AML-193 (cell line): Measurements from ENCODE around the gene BAG1.
A peak's percentile ranks its signal among the peaks of the same experiment; 100 is the strongest.

Source experiments
- DNase-seq, 2 experiments: peaks; one replicate each; lab custom pipeline; 2025; lab: John Stamatoyannopoulos, UW

BAG1 gene

DNA sequence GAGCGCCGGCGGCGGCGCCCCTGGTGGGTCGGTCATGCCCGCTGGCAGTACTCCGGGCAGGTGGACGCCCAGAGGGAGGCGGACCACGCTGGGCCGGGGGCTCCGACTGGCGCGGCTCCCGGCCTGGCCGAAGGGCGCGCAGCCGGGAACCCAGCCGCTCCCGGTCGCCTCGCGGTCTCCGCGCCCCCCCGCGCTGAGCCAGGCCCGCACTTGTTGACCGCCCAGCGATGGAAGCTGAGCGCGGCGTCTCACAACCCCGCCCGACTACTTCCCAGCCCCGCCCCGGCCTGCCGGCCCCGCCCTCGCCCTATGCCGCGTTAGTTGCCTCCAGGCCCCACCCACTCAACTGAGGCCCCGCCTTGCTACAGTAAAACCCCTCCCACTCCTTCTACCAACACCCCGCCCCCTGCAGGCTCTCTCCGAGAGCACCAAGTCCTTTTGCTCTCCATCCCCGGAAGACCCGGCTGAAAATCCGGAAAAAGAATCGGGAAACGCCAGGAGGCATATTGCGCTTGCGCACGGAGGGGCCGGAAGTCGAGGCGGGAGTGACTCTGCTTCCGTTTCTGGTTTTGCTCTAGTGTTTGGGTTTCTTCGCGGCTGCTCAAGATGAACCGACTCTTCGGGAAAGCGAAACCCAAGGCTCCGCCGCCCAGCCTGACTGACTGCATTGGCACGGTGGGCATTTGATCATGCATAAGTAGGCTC is at the start of gene BAG1, which contains the start of gene CHMP5:
Gene BAG1 (minus strand): TSS at position 236 of the 705 bp plus-strand sequence.
Gene CHMP5 (plus strand): TSS at position 577 of the 705 bp plus-strand sequence. CDS start 30 bp downstream, at position 607.
- peak; percentile 97 for DNase-seq

DNA sequence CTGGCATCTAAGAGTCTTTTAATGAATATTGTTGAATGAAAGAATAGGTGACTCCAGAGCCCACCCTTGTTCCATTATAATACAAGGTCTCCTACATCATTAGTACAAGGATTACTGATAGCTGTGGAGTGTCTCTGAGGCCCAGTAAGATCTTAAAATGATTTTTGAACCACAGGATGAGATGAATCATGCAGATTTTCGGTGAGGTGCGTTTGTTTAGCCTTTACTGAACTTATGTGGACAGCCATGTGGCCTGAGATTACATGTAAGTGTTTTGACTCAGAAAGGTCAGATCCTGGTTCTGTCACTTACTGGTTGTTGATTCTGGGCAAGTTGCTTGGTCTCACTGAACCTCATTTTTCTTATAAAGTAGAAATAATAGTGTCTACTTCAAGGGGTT is 47.4 kb upstream of the BAG1 start:
- DNase-seq = no peak

DNA sequence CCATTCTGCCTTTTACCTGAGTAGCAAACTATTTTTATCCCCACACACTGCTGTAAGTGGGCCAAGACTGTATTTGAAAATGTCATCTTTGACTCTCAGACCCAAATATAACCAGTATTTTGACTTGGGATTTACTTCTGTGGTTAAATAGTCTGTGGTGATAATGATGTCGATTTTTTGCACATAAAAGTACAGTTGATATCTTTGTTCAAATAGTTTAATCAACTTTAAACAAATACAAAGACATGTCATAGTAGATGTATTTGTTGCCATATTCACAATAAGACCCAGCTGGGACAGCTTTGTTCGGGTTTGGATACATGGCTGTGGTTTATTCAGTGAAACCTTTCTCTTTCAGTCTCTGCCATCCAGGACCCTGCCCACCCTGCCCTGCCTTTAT is 46.2 kb upstream of the BAG1 start:
- DNase-seq = no peak

GRCh38 chr9:33309903-33310302 is 45.4 kb upstream of the BAG1 start:
- no peak for DNase-seq

DNA sequence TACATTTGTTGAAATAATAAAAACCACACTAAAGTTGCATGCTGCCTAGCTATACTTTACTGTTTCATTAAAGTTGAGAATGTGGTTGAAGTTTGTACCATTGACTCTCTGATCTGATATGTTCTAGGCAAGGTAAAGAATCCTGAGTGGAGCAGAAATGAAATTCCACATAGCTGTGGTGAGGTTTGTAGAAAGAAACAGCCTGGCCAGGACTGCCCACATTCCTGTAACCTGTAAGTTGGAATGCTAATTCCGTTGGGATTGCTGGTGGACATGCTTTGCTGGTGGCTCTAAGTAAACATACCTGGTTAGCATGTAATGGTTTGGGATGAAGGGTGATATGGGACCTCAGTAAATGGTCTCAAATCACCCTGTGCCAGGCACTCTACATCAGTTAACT is 42.6 kb upstream of the BAG1 start:
- DNase-seq = no peak

DNA sequence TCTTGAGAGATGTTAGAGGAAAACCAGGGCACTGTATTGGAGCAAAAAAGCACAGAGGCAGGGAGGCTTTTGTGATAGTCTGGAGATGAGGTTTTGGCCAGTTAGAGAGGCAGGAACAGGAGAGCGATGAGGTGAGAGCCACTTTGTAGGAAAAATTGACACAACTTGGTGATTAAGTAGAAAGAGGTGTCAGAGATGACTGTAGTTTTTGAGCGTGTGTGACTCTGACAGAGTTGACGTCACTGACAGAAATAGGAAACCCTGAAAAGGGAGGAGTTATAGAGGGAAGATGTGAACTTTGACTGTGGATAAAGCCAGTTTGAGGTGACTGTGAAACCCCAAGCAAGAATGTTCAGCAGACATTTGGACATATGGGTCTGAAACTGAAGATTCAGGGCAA is 41.5 kb upstream of the BAG1 start:
- no peak for DNase-seq

GRCh38 chr9:33304362-33304761 is 39.9 kb upstream of the BAG1 start:
- DNase-seq = no peak

DNA sequence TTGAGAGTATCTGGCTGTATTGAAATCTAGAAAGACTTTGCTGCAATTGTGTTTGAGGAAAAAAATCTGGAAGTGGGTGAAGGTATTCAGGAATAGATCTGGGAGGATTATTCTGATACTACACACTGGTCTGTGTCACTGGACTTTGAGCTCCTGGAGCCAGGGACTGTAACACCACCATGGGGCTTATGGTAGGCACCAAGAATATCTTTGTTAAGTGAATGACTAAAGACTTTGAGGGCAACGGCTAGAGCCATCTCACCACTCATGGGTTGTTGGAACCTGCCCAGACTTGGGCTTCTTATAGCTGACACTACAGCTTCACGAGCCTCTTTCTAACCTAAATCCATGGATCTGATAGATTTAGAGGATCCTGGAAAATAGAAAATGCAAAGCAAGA is 36.0 kb upstream of the BAG1 start:
- DNase-seq = no peak

DNA sequence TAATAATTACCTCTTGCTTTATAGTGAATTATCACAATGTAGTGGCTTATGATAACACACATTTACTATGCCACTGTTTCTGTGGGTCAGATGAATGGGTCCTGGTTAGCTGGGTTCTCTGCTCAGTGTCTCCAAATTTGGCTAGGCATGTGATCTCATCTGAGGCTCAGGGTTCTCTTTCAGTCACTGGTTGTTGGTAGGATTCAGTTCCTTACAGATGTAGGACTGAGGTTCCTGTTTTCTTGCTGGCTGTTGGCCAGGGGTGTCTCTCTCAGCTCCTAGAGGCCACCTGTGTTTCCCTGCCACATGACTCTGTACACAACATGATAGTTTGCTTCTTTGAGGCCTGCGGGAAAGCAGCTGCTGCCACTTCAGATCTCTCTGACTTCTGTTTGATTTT is 32.9 kb upstream of the BAG1 start:
- DNase-seq = peak; percentile 78 to 84

GRCh38 chr9:33295571-33295970 is 31.1 kb upstream of the BAG1 start:
- DNase-seq = no peak

- no peak for DNase-seq
Observed at GRCh38 chr9:33294670-33295432, 30.3 kb upstream of the BAG1 start.

- no peak for DNase-seq
Observed at GRCh38 chr9:33293782-33294181, 29.3 kb upstream of the BAG1 start.

DNA sequence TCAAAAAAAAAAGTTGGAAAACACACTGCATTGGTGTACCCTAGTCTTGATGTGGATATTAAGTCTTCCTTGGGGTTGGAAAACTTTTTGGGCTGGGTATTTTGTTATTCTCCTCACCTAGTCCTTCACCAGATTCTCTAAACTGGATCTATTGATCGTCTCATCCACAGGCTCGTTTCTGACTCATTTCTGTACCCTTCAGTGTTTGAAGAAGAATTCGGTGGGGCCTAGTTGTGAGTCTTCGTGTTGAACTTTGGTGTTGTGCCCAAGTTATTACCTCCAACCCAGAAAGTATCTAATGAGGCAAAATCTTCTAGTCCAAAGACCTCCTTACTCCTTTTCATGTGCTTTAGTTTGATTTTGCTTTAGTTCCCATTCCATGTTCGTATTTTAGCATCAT is 27.4 kb upstream of the BAG1 start:
- DNase-seq = no peak

GRCh38 chr9:33291031-33291397 is 26.5 kb upstream of the BAG1 start:
- no peak for DNase-seq

DNA sequence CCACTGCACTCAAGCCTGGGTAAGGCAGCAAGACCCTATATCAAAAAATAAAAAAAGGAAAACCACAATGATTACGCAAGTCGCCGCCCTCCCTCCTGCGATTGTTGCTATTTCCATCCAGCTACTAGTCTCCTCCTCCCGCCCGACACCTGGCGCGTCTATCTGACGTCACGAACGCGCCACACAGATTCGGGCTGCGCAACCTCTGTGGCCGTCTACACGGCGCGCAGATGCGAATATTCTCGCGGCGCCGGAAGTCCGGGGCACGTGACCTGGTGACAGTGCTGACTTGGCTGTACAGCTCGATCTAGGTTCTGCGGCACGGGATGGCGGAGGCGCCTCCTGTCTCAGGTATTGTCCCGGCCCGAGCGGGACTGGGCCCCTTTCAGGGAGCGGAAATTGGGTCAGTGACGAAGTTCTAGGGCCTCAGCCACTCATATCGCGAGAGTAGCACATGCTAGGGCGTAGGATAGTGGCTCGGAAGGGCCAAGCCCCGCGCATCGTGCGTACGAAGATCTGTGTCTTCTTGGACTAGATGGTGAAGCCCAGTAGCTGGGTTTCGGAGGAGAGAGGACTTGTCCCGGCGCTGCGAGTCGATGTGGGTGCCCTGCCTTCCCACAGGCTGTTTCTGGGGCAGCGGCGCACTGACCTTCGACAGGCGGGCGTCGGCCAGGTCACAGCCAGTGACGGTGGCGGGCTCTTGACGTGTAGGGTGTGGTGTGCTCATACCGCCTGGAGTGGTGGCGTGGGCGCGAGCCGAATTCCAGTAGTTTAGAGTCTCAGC is 25.9 kb upstream of the BAG1 start, which contains the start of gene NFX1:
Gene NFX1 (plus strand): TSS at position 270 of the 784 bp plus-strand sequence. CDS start 57 bp downstream, at position 327.
- DNase-seq = peak; percentile 94 to 95

DNA sequence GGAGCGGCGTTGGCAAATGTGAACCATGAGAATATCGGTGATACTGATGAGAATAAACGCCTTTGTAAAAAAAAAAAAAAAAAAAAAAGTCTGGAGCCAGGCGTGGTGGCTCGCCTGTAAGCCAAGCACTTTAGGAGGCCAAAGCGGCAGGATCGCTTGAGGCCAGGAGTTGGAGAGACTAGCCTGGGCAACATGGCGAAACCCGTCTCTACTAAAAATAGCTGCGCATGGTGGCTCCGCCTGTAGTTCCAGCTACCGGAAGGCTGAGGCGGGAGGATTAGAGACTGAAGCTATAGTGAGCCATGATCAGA is 25.4 kb upstream of the BAG1 start:
- DNase-seq = no peak

DNA sequence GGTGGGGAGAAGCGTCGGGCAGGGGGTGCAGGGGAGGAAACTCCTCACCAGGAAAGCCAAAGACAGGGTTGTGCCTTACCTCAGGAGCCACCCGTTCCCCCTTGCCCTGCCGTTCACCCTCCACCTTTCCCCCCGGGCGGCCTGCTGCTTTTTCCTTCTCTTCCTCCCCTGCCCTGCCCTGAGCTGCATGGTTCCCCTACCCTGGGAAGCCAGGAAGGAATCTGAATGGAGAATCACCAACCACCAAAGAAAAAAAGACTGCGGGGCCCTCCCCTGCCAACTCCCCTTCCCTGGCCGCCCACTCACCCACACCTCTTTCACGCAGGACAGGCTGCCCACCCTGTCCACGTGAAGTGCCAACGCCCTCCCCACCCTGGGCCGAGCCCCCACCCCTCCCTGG is 25.0 kb upstream of the BAG1 start:
- DNase-seq = no peak

GRCh38 chr9:33288828-33289483 is 24.4 kb upstream of the BAG1 start:
- DNase-seq = no peak

DNA sequence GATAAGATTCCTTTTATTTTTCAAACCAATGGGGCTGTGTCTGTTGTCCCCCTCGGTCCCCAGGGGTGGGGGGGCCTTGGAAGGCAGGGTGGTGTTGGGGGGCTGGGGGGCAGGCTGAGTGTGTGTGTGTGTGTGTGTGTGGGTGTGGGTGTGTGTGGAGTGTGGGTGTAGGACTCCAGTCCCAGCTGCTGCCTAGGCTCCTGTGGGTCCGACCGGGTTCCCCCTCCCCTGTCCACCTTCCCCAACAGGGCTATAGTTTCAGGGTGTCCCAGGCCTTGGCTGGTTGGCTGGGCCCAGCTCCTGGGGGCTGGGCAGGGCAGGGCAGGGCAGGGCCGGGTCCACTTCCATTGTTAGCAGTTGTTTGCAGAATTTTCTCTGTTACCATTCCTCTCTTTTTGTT is 23.7 kb upstream of the BAG1 start:
- DNase-seq = no peak

DNA sequence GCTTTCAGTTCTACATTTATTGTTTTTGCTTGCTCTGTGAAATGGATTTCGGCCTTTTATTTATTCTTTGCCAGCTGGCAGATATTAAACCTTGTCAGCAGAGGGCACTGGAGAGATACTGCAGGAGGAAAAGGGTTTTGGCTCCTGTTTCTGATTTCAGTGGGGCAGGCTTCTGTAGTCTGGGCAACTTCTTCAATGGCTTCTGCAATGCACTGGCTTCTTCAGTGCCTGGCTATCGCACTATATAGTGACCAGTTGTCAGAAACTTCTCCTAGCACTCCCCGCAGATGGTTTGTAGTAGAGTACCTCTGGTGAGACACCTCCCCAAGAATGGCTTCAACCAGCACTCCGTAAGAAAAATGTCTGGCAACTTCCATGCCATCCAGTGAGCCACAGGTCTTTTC is 22.6 kb upstream of the BAG1 start:
- DNase-seq = peak; percentile 75 to 78

DNA sequence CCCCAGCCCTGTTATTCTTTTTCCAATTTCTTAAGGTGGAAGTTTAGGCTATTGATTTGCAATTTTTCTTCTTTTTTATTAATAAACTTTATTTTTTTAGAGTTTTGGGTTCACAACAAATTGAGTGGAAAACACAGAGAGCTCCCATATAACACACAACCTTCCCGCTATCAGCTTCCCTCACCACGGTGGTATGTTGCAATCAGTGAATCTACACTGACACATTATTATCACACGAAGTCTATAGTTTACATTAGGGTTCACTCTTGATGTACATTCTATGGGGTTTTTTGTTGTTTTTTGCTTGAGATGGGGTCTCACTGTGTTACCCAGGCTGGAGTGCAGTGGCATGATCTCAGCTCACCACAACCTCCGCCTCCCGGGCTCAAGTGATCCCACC is 21.0 kb upstream of the BAG1 start:
- DNase-seq = no peak

DNA sequence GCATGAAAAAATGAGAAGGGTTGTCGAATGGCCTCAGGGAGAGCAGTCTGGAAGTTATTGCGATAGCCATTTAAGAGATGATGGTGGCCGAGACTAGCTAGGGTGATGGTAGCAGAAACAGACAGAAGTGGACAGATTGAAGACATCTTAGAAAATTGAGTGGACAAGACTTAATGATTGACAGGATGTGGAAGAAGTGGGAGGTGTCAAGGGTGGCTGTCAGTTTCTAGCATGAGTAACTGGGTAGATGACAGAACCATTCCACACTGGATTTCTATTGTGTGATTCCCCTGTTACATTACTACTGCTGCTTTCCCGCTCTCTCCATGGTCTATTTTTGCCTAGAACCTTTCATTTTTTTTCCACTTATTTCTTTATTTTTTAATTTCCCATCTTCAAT is 13.0 kb upstream of the BAG1 start:
- no peak for DNase-seq
